ENCODE results near the gene HTT-AS.

- no peak for TF ChIP-seq CTCF (conservative IDR thresholded peaks at IDR 0.05; ENCODE audit: low read length)
- TF ChIP-seq EZH2phosphoT487 (IDR thresholded peaks at IDR 0.05; ENCODE audit: borderline replicate concordance) = no peak
Observed at GRCh38 chr4:3044870-3045819, 29.2 kb downstream of the HTT-AS start.

Data from Loucy (cell line).